HepG2 (cell line): ENCODE data around the gene TSHZ2. TPM values are rescaled to one million over a fixed set of nuclear protein-coding genes. Genes with fewer than 3 reads are reported as not detected.

ENCODE experiments used
- ATAC-seq: fragments of 200-7000 bp; cut with Tn5 transposase; 3 replicates; pipeline ENCODE4 v1.9.1; 2020; ENCODE audit warnings: mild to moderate bottlenecking, moderate library complexity
- BruUV-seq: library from RNA; stranded (reverse); fragments of 400-500 nt; replicated peaks from 2 replicates; lab custom pipeline; 2021; lab: Mats Ljungman, UMichigan
- CTCF ChIA-PET: fragments of 300-600 bp; formaldehyde crosslinking; extraction: SDS; loops from one replicate; lab custom pipeline; 2021; ENCODE audit warnings: low total read pairs, inconsistent platforms, low intra/inter-chr PET ratio; lab: Yijun Ruan, JAX
- POLR2A ChIA-PET: fragments of 350-600 bp; sonication (Branson Sonifier 250); formaldehyde crosslinking; loops from one replicate; lab custom pipeline; 2020; ENCODE audit warnings: antibody characterized with exemption, inconsistent platforms; lab: Yijun Ruan, JAX
- DNase-seq: peaks from one replicate; pipeline ENCODE4 v3.0.0-alpha.2; 2015; ENCODE audit warnings: low spot score
- FAIRE-seq: peaks from 3 replicates; lab custom pipeline; 2011; peaks lifted over from hg19 to GRCh38; lab: Jason Lieb, UNC
- H2AFZ ChIP-seq: one replicate; pipeline ENCODE4 v1.6.1; 2011; ENCODE audit warnings: low read length, inconsistent platforms
- H3K27ac ChIP-seq: fragments of 300-600 bp; 3 replicates; pipeline ENCODE4 v1.8.0; 2011; ENCODE audit warnings: mixed run types, mild to moderate bottlenecking, mixed read lengths, low read length, inconsistent platforms; ENCODE audit not compliant: insufficient read depth; ENCODE audit errors: extremely low read length
- H3K27me3 ChIP-seq, 2 experiments: fragments of 200-600 bp in 1 of 2; 2 replicates in 1 of 2; 3 replicates in 1 of 2; pipeline versions ENCODE4 v1.6.0 to v1.8.0; 2011; ENCODE audit warnings: low read length in 2 of 2, mild to moderate bottlenecking in 2 of 2, moderate library complexity in 2 of 2, inconsistent platforms in 1 of 2; ENCODE audit not compliant: insufficient read depth in 2 of 2, control insufficient read depth in 1 of 2
- H3K36me3 ChIP-seq, 2 experiments: fragments of 200-600 bp in 1 of 2; replicated peaks in 1 of 2; 2 replicates in 1 of 2; 3 replicates in 1 of 2; pipeline versions ENCODE4 v1.5.1 to v1.8.0; 2011; ENCODE audit warnings: low read length in 2 of 2, inconsistent platforms in 1 of 2; ENCODE audit not compliant: insufficient read depth in 2 of 2, control insufficient read depth in 1 of 2
- H3K4me1 ChIP-seq: 2 replicates; pipeline ENCODE4 v1.5.1; 2012; ENCODE audit warnings: low read length, inconsistent platforms; ENCODE audit not compliant: insufficient read depth
- H3K4me2 ChIP-seq: 2 replicates; pipeline ENCODE4 v1.6.0; 2011; ENCODE audit warnings: low read depth, low read length, inconsistent platforms
- H3K4me3 ChIP-seq, 3 experiments: fragments of 200-600 bp in 1 of 3; sonication (generic), shearing (Covaris generic) in 1 of 3; replicated peaks in 1 of 3; 2 replicates each; pipeline ENCODE4 v1.5.1; 2011 to 2016; ENCODE audit warnings: low read length in 3 of 3, inconsistent platforms in 2 of 3, low read depth in 2 of 3, mild to moderate bottlenecking in 2 of 3, control low read depth in 1 of 3, mixed read lengths in 1 of 3; ENCODE audit not compliant: insufficient read depth in 1 of 3
- H3K79me2 ChIP-seq: one replicate; pipeline ENCODE4 v1.6.1; 2011; ENCODE audit warnings: low read length, inconsistent platforms; ENCODE audit not compliant: insufficient read depth
- H3K9ac ChIP-seq: 2 replicates; pipeline ENCODE4 v1.6.0; 2011; ENCODE audit warnings: mild to moderate bottlenecking, low read depth, low read length, inconsistent platforms; ENCODE audit not compliant: insufficient read depth
- H3K9me3 ChIP-seq: 2 replicates; pipeline ENCODE4 v1.5.1; 2012; ENCODE audit warnings: mild to moderate bottlenecking, low read length
- H4K20me1 ChIP-seq: 2 replicates; pipeline ENCODE4 v1.6.0; 2011; ENCODE audit warnings: inconsistent platforms, mild to moderate bottlenecking, low read length, moderate library complexity; ENCODE audit not compliant: insufficient read depth
- AGO2 ChIP-seq: fragments of 200-400 bp; formaldehyde crosslinking; optimal IDR thresholded peaks from 2 replicates; pipeline ENCODE3; 2017; ENCODE audit warnings: mild to moderate bottlenecking, low read depth, low read length, moderate library complexity
- JARID2 ChIP-seq: sonication (generic); formaldehyde crosslinking; IDR thresholded peaks from 2 replicates; pipeline ENCODE4 v1.8.1; 2023; ENCODE audit warnings: missing genetic modification reagents, inconsistent platforms; ENCODE audit not compliant: insufficient replicate concordance
- KDM3A ChIP-seq: IDR thresholded peaks from 2 replicates; pipeline ENCODE4 v1.6.1; 2018; ENCODE audit warnings: low read depth, missing compliant biosample characterization
- LCORL ChIP-seq, 2 experiments: fragments of 450-650 bp in 1 of 2; sonication (generic) in 1 of 2; formaldehyde crosslinking in 1 of 2; IDR thresholded peaks; 2 replicates each; pipeline versions ENCODE4 v1.5.0 to v1.6.1; 2017 to 2020; ENCODE audit warnings: antibody characterized with exemption in 1 of 2, missing genetic modification reagents in 1 of 2
- MLLT10 ChIP-seq: sonication (generic); formaldehyde crosslinking; IDR thresholded peaks from 2 replicates; pipeline ENCODE4 v1.4.0; 2020; ENCODE audit warnings: missing genetic modification reagents
- SMAD3 ChIP-seq: sonication (generic); formaldehyde crosslinking; IDR thresholded peaks from 2 replicates; pipeline ENCODE4 v1.4.0; 2020; ENCODE audit warnings: missing genetic modification reagents
- WGBS: methylation state at CpG from one replicate; pipeline ENCODE4 v1.1.6; 2017; ENCODE audit warnings: low lambda C conversion rate; 5-methylcytosine and 5-hydroxymethylcytosine counted together
- in situ Hi-C: cut with HindIII; loops from 2 replicates; pipeline ENCODE4 v1.10.0; 2017; ENCODE audit warnings: low pct_unique_long_range_greater_than_20kb; ENCODE audit not compliant: extremely low pct_ligation_motif_present
- intact Hi-C: fragments of 100-400 bp; cut with micrococcal nuclease; formaldehyde crosslinking; loops from one replicate; pipeline ENCODE4 v1.10.0; 2022; ENCODE audit not compliant: unreplicated experiment
- polyA plus RNA-seq, 8 experiments: library from polyadenylated mRNA; depleted of rRNA in 3 of 8; stranded (reverse) in 7 of 8; unstranded in 1 of 8; fragments of >200 nt; fragmentation: Illumina TruSeq in 4 of 8; extraction: Trizol in 4 of 8; gene quantifications; 2 replicates each; pipeline versions ENCODE4 v1.2.1 to v1.2.3, GENCODE V29; 2011 to 2016; ENCODE audit warnings: low read depth in 4 of 8, missing spikeins in 1 of 8, mixed read lengths in 1 of 8; ENCODE audit not compliant: insufficient read depth in 1 of 8
- total RNA-seq, 5 experiments: library from RNA; depleted of rRNA; stranded (reverse); fragments of >200 nt; fragmentation: Illumina TruSeq; extraction: Trizol; gene quantifications; 2 replicates each; pipeline ENCODE4 v1.2.3, GENCODE V29; 2016; ENCODE audit warnings: low read depth in 1 of 5
- TF ChIP-seq, protein P1 (sequence below): sonication (generic); formaldehyde crosslinking; IDR thresholded peaks from 2 replicates; pipeline ENCODE4 v1.4.0; 2020; ENCODE audit warnings: missing genetic modification reagents

TSHZ2 gene
- total and polyA plus RNA-seq, 2 of the 13 experiments (the other 11 are each of a cell fraction or from before 2014, with no cell fraction given) = 0.01 TPM; not detected in 1

DNA sequence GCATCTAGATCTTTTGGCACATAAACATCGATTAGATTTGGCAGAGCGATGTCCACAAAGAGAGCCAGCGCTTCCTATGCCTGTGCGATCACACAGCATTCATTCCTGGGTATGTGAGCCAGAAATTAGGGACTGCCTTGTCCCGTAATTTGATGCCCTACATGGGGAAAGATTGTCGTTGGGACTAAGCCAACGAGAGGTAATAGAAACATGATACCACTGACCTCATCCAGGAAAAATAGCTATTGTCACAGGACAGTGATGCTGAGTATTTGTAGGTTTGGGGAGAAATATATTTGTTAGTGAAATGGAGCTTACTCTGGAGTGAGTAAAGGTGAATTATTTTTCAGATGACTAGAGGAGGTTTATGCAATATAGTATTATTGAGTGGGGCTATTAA is 154.0 kb downstream of the TSHZ2 start:
- FAIRE-seq (no peak), ATAC-seq (no peak)
- no peaks in the 10 kb centered on the region for H3K4me1 ChIP-seq
- TF ChIP-seq, protein P1, sequence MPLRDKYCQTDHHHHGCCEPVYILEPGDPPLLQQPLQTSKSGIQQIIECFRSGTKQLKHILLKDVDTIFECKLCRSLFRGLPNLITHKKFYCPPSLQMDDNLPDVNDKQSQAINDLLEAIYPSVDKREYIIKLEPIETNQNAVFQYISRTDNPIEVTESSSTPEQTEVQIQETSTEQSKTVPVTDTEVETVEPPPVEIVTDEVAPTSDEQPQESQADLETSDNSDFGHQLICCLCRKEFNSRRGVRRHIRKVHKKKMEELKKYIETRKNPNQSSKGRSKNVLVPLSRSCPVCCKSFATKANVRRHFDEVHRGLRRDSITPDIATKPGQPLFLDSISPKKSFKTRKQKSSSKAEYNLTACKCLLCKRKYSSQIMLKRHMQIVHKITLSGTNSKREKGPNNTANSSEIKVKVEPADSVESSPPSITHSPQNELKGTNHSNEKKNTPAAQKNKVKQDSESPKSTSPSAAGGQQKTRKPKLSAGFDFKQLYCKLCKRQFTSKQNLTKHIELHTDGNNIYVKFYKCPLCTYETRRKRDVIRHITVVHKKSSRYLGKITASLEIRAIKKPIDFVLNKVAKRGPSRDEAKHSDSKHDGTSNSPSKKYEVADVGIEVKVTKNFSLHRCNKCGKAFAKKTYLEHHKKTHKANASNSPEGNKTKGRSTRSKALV (CRISPR knock-in tag) = no peak
- TF ChIP-seq MLLT10 (CRISPR knock-in tag) (no peak), SMAD3 (CRISPR knock-in tag) (no peak), JARID2 (CRISPR knock-in tag) (no peak), KDM3A (CRISPR knock-in tag) (no peak)
- TF ChIP-seq, all 625 proteins: peak for 0
- H3K27me3 ChIP-seq = no peaks in the 10 kb centered on the region
- intact Hi-C loops = no loop called here
- no peak overlapping the region for H2AFZ ChIP-seq
- H4K20me1 ChIP-seq = no peaks in the 10 kb centered on the region
- in situ Hi-C loops = no loop called here
- H3K9ac ChIP-seq = no peak overlapping the region
- CTCF ChIA-PET = no interaction called here
- no peak overlapping the region for H3K4me3 ChIP-seq
- POLR2A ChIA-PET = no interaction called here
- no TSS peak for BruUV-seq
- WGBS = 46% methylated on average over 7 of the region's 7 CpGs
- H3K79me2 ChIP-seq = no peaks in the 10 kb centered on the region
- no peak for DNase-seq
- no peak overlapping the region for H3K27ac ChIP-seq
- H3K36me3 ChIP-seq = no peaks in the 10 kb centered on the region
- H3K9me3 ChIP-seq = no peaks in the 10 kb centered on the region
- no peak overlapping the region for H3K4me2 ChIP-seq

DNA sequence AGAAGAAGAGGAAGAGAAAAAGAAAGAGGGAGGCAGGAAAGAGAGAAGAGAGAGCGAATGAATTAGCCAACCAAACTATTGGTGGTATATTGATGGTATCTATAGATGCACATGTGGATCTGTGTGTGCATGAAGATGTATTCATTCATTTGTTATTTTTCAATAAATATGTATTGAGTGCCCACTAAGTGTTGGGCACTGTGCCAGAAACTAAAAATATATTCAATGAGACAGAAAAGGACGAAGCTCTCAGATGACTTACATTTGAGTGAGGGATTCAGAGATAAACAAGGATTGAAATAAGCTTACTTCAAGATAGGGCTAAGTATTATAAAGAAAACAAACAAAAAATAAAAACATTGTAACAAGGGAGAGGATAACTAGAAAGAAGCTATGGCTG is 154.9 kb downstream of the TSHZ2 start:
- H3K4me1 ChIP-seq = no peaks in the 10 kb centered on the region
- ChIA-PET CTCF (no interaction called here), POLR2A (no interaction called here)
- TF ChIP-seq AGO2 (no peak), LCORL (IDR thresholded peaks at IDR 0.05) (0 out of 2 replicates have a peak, but pooled peaks have one; percentile 25), LCORL (CRISPR knock-in tag; IDR thresholded peaks at IDR 0.05) (no peak)
- no peaks in the 10 kb centered on the region for H4K20me1 ChIP-seq
- no peak overlapping the region for H3K4me2 ChIP-seq
- DNase-seq (no peak), FAIRE-seq (no peak), ATAC-seq (no peak)
- no peaks in the 10 kb centered on the region for H3K36me3 ChIP-seq
- no peaks in the 10 kb centered on the region for H3K27me3 ChIP-seq
- WGBS = 48% methylated on average over 2 of the region's 2 CpGs
- no peaks in the 10 kb centered on the region for H3K9me3 ChIP-seq
- no peaks in the 10 kb centered on the region for H3K79me2 ChIP-seq
- no peak overlapping the region for H3K27ac ChIP-seq
- no TSS peak for BruUV-seq
- H2AFZ ChIP-seq = no peak overlapping the region
- intact Hi-C loops = no loop called here
- no peak overlapping the region for H3K9ac ChIP-seq
- no peak overlapping the region for H3K4me3 ChIP-seq
- in situ Hi-C loops = no loop called here
